Upper lobe of left lung (tissue), 6 donors: ENCODE data around the gene LAMC1. TPM values are rescaled to one million over a fixed set of nuclear protein-coding genes. Genes with fewer than 3 reads are reported as not detected.

Experiments
- ATAC-seq, 2 donors: fragments of 200-7000 bp; cut with Tn5 transposase; one replicate each; pipeline ENCODE4 v1.9.1; 2022; ENCODE audit warnings: mild to moderate bottlenecking in 2 of 2, moderate library complexity in 2 of 2; ENCODE audit not compliant: low FRiP score in 2 of 2
- DNase-seq, 2 donors: peaks; one replicate each; pipeline ENCODE4 v3.0.0-alpha.2; 2019 to 2020
- H3K27ac ChIP-seq, 4 donors: fragments of 200-600 bp; sonication (generic); one replicate each; pipeline ENCODE4 v1.5.1; 2016 to 2019
- H3K27me3 ChIP-seq, 4 donors: fragments of 200-600 bp; sonication (generic); one replicate each; pipeline ENCODE4 v1.5.1; 2017 to 2019
- H3K36me3 ChIP-seq, 4 donors: fragments of 200-600 bp; sonication (generic); one replicate each; pipeline ENCODE4 v1.5.1; 2016 to 2019
- H3K4me1 ChIP-seq, 4 donors: fragments of 200-600 bp; sonication (generic); one replicate each; pipeline ENCODE4 v1.5.1; 2018 to 2019
- H3K4me3 ChIP-seq, 4 donors: fragments of 200-600 bp; sonication (generic); one replicate each; pipeline ENCODE4 v1.5.1; 2017 to 2019; ENCODE audit warnings: mild to moderate bottlenecking in 2 of 4, moderate library complexity in 1 of 4
- H3K9me3 ChIP-seq, 4 donors: fragments of 200-600 bp; sonication (generic); one replicate each; pipeline ENCODE4 v1.5.1; 2018 to 2019
- EP300 ChIP-seq, 4 donors: sonication (generic); formaldehyde crosslinking; IDR thresholded peaks; one replicate each; pipeline ENCODE4 v1.5.1; 2017; ENCODE audit warnings: antibody characterized with exemption in 4 of 4, control low read depth in 2 of 4
- POLR2A ChIP-seq, 4 donors: fragments of 450-650 bp; IDR thresholded peaks; one replicate each; pipeline ENCODE4 v1.5.1; 2016 to 2017; ENCODE audit warnings: antibody characterized with exemption in 4 of 4, mild to moderate bottlenecking in 2 of 4
- POLR2AphosphoS5 ChIP-seq, 2 donors: sonication (generic); formaldehyde crosslinking; IDR thresholded peaks; one replicate each; pipeline ENCODE4 v1.5.1; 2017; ENCODE audit warnings: antibody characterized with exemption in 2 of 2
- WGBS, 2 donors: methylation state at CpG; one replicate each; pipeline ENCODE4 v1.1.5; 2017 to 2018; 5-methylcytosine and 5-hydroxymethylcytosine counted together
- total RNA-seq, 6 donors: library from RNA; depleted of rRNA in 4 of 6; stranded (reverse); fragments of >200 nt in 4 of 6; gene quantifications; one replicate each; pipeline versions ENCODE4 v1.1.0 to v1.2.1, GENCODE V29; 2016 to 2021
- TF ChIP-seq, protein P1 (sequence below), 6 experiments: fragments of 450-650 bp in 4 of 6; fragments of 200-600 bp in 2 of 6; sonication (generic) in 2 of 6; IDR thresholded peaks; one replicate each; pipeline ENCODE4 v1.5.1; 2016 to 2019; ENCODE audit warnings: antibody characterized with exemption in 6 of 6
- donor health status: DM: no; HTN: no; CAD: no; lungs with moderate emphysema.
- donor health status: DM: no; HTN: yes; CAD: no; lungs with severe emphysema.

The LAMC1 gene
- total RNA-seq, 6 donors from 2014 or later = 92.0 to 232 (median 134) TPM

DNA sequence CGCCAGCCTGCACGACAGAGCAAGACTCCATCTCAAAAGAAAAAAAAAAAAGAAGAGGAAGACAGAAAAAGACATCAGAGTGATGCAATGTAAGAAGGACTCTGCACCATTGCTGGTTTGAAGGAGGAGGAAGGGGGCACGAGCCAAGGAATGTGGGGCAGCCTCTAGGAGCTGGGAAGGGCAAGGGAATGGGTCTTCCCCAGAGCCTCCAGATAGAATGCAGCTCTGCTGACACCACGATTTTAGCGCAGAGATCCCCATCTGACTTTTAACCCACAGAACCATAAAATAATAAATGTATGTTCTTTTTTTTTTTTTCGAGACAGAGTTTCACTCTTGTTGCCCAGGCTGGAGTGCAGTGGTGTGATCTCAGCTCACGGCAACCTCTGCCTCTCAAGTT is 129.0 kb downstream of the LAMC1 start:
- no peaks in the 10 kb centered on the region for H3K4me1 ChIP-seq
- 85 to 87% methylated on average over 7 of the region's 7 CpGs for WGBS, 2 donors
- ATAC-seq = no peak
- no peaks in the 10 kb centered on the region for H3K9me3 ChIP-seq
- TF ChIP-seq, protein P1, sequence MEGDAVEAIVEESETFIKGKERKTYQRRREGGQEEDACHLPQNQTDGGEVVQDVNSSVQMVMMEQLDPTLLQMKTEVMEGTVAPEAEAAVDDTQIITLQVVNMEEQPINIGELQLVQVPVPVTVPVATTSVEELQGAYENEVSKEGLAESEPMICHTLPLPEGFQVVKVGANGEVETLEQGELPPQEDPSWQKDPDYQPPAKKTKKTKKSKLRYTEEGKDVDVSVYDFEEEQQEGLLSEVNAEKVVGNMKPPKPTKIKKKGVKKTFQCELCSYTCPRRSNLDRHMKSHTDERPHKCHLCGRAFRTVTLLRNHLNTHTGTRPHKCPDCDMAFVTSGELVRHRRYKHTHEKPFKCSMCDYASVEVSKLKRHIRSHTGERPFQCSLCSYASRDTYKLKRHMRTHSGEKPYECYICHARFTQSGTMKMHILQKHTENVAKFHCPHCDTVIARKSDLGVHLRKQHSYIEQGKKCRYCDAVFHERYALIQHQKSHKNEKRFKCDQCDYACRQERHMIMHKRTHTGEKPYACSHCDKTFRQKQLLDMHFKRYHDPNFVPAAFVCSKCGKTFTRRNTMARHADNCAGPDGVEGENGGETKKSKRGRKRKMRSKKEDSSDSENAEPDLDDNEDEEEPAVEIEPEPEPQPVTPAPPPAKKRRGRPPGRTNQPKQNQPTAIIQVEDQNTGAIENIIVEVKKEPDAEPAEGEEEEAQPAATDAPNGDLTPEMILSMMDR (IDR thresholded peaks at IDR 0.05) = no peak
- TF ChIP-seq POLR2AphosphoS5 (IDR thresholded peaks at IDR 0.05) = no peak
- TF ChIP-seq EP300 (IDR thresholded peaks at IDR 0.05) = no peak
- no peak for TF ChIP-seq POLR2A (IDR thresholded peaks at IDR 0.05)
- H3K36me3 ChIP-seq = no peaks in the 10 kb centered on the region
- H3K27ac ChIP-seq = no peak overlapping the region
- no peak for DNase-seq
- H3K4me3 ChIP-seq = no peak overlapping the region
- H3K27me3 ChIP-seq = no peaks in the 10 kb centered on the region

DNA sequence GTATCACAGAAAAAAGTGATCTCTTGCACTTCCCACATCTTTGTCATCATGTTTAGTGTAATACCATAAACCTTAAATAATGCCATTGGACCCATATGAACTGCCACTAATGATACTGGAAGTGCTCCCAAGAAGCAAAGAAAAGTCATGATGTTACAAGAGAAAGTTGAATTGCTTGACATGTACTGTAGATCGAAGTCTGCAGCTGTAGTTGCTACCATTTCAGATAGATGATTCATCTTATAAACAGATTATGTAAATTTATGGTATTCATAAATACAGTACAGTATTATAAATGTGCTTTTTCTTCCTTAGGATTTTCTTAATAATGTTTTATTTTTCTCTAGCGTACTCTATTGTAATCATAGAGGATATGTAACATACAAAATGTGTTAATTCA is 132.7 kb downstream of the LAMC1 start:
- no peak overlapping the region for H3K4me3 ChIP-seq
- DNase-seq = no peak
- ATAC-seq = no peak
- no peaks in the 10 kb centered on the region for H3K4me1 ChIP-seq
- H3K27ac ChIP-seq = no peak overlapping the region
- no peaks in the 10 kb centered on the region for H3K36me3 ChIP-seq
- TF ChIP-seq, protein P1 (IDR thresholded peaks at IDR 0.05) = no peak
- TF ChIP-seq POLR2AphosphoS5 (IDR thresholded peaks at IDR 0.05) (no peak), POLR2A (IDR thresholded peaks at IDR 0.05) (no peak), EP300 (IDR thresholded peaks at IDR 0.05) (no peak)
- no peaks in the 10 kb centered on the region for H3K27me3 ChIP-seq
- WGBS, 2 donors = 79 to 84% methylated on average over 2 of the region's 2 CpGs
- H3K9me3 ChIP-seq = no peaks in the 10 kb centered on the region

DNA sequence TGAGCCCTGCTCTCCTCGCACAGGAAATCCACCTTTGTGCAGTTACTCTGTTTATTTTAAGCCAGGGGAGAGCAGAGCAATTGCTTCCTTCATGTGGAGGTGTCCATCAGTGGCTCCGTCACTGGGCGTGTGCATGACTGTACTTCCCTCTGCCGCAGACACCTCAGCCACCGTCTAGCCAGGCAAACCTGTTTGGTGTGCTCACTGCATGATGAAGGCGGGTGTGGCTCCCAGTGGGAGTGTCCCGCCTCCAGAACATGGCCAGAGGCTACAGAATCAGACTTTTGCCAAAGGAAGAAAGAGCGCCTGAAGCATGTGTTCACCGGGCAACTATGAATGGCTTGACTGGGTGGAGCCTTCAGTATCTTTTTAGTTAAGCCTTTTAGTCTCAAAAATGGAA is 136.7 kb downstream of the LAMC1 start:
- ATAC-seq = peak; percentile 82 to 93
- no peak overlapping the region for H3K27ac ChIP-seq

DNA sequence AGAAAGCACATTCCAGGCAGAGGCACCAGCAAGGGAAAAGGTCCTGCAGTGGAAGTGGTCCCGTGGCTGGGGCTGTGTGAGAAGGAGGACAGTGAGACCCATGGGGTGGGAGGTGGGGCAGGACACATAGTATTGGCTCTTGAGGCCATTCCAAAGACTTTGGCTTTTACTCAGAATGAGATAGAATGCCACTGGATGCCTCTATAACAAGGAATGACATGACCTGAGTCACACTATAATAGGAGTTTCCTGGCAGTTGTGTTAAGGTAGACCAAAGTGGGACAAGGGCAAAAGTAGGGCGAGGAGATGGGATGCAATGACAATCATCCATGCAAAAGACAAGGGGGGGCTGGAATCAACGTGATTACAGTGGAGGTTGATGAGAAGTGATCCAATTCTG is 138.2 kb downstream of the LAMC1 start:
- 78 to 87% methylated on average over 3 of the region's 3 CpGs for WGBS, 2 donors
- no peak overlapping the region for H3K27ac ChIP-seq
- DNase-seq (no peak), ATAC-seq (no peak)
- H3K4me3 ChIP-seq = no peak overlapping the region
- H3K4me1 ChIP-seq = no peaks in the 10 kb centered on the region
- TF ChIP-seq POLR2AphosphoS5 (IDR thresholded peaks at IDR 0.05) = no peak
- no peak for TF ChIP-seq EP300 (IDR thresholded peaks at IDR 0.05)
- no peak for TF ChIP-seq POLR2A (IDR thresholded peaks at IDR 0.05)
- TF ChIP-seq, protein P1 (IDR thresholded peaks at IDR 0.05) = no peak
- no peaks in the 10 kb centered on the region for H3K27me3 ChIP-seq
- H3K9me3 ChIP-seq = no peaks in the 10 kb centered on the region
- H3K36me3 ChIP-seq = no peaks in the 10 kb centered on the region

More for the DNA sequence above, 136.7 kb downstream of the LAMC1 start:
- DNase-seq = peak in 1 of 2 donors; percentile 89
- peak; percentile 33 to 42 for TF ChIP-seq POLR2AphosphoS5 (IDR thresholded peaks at IDR 0.05)
- TF ChIP-seq, protein P1 (IDR thresholded peaks at IDR 0.05) = no peak
- 59 to 68% methylated on average over 8 to 9 of the region's 9 CpGs for WGBS, 2 donors
- no peaks in the 10 kb centered on the region for H3K9me3 ChIP-seq
- H3K4me3 ChIP-seq = no peak overlapping the region
- H3K27me3 ChIP-seq = no peaks in the 10 kb centered on the region
- no peaks in the 10 kb centered on the region for H3K4me1 ChIP-seq
- no peaks in the 10 kb centered on the region for H3K36me3 ChIP-seq

DNA sequence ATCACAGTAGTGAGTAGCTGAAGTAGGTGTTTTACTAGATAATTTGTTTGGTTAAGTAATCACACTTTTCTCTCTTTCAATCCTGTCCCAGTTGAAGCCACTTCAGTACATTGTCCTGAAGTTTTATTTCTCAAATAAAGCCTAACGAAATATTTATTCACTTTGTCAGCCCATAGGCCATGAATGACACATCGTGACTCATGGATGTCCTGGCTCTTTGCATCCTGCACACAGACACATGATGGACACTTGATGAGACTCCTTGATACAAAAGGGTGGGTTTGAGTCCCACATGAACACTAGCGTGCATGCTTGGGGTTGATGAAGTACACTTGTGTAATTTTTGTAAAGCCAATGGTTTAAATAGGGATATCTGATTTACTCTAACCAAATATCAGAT is 140.1 kb downstream of the LAMC1 start:
- WGBS, 2 donors = 81 to 83% methylated on average over 3 of the region's 3 CpGs
- H3K36me3 ChIP-seq = no peaks in the 10 kb centered on the region
- no peaks in the 10 kb centered on the region for H3K4me1 ChIP-seq
- H3K9me3 ChIP-seq = no peaks in the 10 kb centered on the region
- TF ChIP-seq POLR2AphosphoS5 (IDR thresholded peaks at IDR 0.05) (no peak), EP300 (IDR thresholded peaks at IDR 0.05) (no peak), POLR2A (IDR thresholded peaks at IDR 0.05) (no peak)
- TF ChIP-seq, protein P1 (IDR thresholded peaks at IDR 0.05) = no peak
- no peaks in the 10 kb centered on the region for H3K27me3 ChIP-seq
- H3K27ac ChIP-seq = no peak overlapping the region
- no peak for ATAC-seq
- no peak overlapping the region for H3K4me3 ChIP-seq
- DNase-seq = no peak
